Measurements from ENCODE around the gene DNAJC7.

Gene DNAJC7, protein sequence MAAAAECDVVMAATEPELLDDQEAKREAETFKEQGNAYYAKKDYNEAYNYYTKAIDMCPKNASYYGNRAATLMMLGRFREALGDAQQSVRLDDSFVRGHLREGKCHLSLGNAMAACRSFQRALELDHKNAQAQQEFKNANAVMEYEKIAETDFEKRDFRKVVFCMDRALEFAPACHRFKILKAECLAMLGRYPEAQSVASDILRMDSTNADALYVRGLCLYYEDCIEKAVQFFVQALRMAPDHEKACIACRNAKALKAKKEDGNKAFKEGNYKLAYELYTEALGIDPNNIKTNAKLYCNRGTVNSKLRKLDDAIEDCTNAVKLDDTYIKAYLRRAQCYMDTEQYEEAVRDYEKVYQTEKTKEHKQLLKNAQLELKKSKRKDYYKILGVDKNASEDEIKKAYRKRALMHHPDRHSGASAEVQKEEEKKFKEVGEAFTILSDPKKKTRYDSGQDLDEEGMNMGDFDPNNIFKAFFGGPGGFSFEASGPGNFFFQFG

DNA sequence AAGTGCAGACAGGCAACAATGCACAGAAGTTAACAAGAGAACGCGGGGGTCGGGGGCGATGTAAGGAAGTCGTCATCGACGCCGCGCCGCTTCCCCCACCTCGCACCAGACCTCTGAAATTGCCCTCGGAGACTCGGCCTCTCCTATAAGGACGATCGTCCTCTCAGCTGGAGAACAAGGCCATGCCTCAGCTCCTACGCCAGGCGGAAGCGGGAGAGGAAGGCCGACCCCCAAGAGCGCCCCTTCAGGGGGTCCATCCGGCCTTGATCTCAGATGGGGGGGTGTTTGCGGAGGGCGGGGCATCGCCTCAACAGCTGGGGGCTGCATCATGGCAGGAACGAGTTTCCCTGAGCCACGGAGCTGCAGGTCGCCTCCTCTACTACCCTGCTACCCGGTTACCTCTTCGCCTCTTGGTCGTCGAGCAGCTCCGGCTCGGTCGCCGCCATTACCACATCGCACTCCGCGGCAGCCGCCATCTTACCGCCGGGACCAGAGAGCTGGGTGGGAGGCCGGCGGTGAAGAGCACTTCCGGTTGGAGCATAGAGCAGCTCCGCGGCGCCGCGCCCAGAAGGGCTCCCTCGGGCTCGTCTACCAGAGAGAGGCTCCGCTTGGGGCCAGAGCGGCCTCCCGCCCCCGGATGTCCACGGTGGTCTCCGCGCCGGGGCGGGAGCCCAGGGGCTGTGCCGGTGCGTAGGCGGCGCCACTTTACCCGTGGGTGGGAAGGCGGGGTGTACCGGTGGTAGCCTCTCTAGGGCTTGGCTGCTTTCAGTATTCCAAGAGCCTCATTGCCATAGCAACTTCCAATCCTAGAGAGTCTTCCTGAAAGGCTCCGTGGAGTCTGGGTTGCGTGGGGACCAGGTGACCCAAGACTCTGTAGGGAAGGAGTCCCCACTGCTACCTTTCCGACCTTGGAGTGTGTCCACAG, at the start of gene DNAJC7:
Gene DNAJC7, minus strand, starts transcription at position 499 of the 925 bp plus-strand sequence. Its CDS starts 23 bp downstream, at position 476.
- Histone ChIP-seq H4K20me1 (ENCODE audit: low read depth, low read length) (no peaks in the 10 kb centered on the region), H3F3A (ENCODE audit: insufficient read depth) (0 out of 2 replicates have a peak, but pooled peaks cover 3% of the 10 kb centered on the region), H3K9ac (ENCODE audit: low read length) (peak within 1 kb of the TSS; percentile 97), H3K36me3 (ENCODE audit: low read length) (no peaks in the 10 kb centered on the region), H3K27me3 (ENCODE audit: low read length) (no peaks in the 10 kb centered on the region), H2AFZ (ENCODE audit: low read depth, low read length, severe bottlenecking) (peak within 1 kb of the TSS; percentile 87), H3K4me3 (ENCODE audit: insufficient read depth, low read length, poor library complexity, severe bottlenecking) (peak within 1 kb of the TSS; percentile 90), H3K9me3 (ENCODE audit: insufficient read depth, low read length) (no peaks in the 10 kb centered on the region), H3K27ac (ENCODE audit: low read depth, low read length) (peak within 1 kb of the TSS; percentile 65), H3K9me2 (replicated peaks; ENCODE audit: insufficient read depth, low read length) (no peaks in the 10 kb centered on the region), H3K4me2 (ENCODE audit: low read depth, low read length, poor library complexity, severe bottlenecking) (peak within 1 kb of the TSS; percentile 76), H3K79me2 (ENCODE audit: insufficient read depth, low read length) (peaks cover 61% of the 10 kb centered on the region)
- no peak for TF ChIP-seq EZH2phosphoT487 (conservative IDR thresholded peaks at IDR 0.05; ENCODE audit: low read length)
- TF ChIP-seq, protein P1, sequence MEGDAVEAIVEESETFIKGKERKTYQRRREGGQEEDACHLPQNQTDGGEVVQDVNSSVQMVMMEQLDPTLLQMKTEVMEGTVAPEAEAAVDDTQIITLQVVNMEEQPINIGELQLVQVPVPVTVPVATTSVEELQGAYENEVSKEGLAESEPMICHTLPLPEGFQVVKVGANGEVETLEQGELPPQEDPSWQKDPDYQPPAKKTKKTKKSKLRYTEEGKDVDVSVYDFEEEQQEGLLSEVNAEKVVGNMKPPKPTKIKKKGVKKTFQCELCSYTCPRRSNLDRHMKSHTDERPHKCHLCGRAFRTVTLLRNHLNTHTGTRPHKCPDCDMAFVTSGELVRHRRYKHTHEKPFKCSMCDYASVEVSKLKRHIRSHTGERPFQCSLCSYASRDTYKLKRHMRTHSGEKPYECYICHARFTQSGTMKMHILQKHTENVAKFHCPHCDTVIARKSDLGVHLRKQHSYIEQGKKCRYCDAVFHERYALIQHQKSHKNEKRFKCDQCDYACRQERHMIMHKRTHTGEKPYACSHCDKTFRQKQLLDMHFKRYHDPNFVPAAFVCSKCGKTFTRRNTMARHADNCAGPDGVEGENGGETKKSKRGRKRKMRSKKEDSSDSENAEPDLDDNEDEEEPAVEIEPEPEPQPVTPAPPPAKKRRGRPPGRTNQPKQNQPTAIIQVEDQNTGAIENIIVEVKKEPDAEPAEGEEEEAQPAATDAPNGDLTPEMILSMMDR (IDR thresholded peaks at IDR 0.05; ENCODE audit: insufficient read depth, low read length, poor library complexity, severe bottlenecking) = no peak

DNA sequence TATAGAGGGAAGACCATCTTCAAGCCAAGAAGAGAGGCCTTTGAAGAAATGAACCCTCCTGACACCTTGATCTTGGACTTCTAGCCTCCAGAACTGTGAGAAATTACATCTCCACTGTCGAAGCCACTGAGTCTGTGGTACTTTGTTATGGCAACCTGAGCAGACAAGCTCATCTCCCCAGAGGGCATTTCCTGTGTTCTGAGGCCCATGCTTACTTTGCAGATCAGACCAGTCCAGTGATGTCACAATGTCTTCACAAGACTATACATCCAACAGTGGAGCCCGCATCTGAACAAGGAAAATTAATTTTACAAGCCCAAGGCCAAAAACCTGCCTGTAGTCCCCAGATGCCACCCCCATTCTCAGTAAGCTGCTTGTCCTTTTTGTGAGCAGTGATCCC, 48.0 kb upstream of the DNAJC7 start:
- H3K4me2 ChIP-seq (ENCODE audit: low read depth, low read length, poor library complexity, severe bottlenecking) = no peak overlapping the region
- H3K9me2 ChIP-seq (replicated peaks; ENCODE audit: insufficient read depth, low read length) = no peaks in the 10 kb centered on the region
- H3K9me3 ChIP-seq (ENCODE audit: insufficient read depth, low read length) = no peaks in the 10 kb centered on the region
- no peak overlapping the region for H2AFZ ChIP-seq (ENCODE audit: low read depth, low read length, severe bottlenecking)
- H3K4me3 ChIP-seq (ENCODE audit: insufficient read depth, low read length, poor library complexity, severe bottlenecking) = no peak overlapping the region
- H3K9ac ChIP-seq (ENCODE audit: low read length) = no peak overlapping the region
- no peaks in the 10 kb centered on the region for H3K79me2 ChIP-seq (ENCODE audit: insufficient read depth, low read length)
- no peaks in the 10 kb centered on the region for H4K20me1 ChIP-seq (ENCODE audit: low read depth, low read length)
- H3K36me3 ChIP-seq (ENCODE audit: low read length) = no peaks in the 10 kb centered on the region
- no peaks in the 10 kb centered on the region for H3F3A ChIP-seq (ENCODE audit: insufficient read depth)
- H3K27ac ChIP-seq (ENCODE audit: low read depth, low read length) = no peak overlapping the region
- TF ChIP-seq, protein P1 (IDR thresholded peaks at IDR 0.05; ENCODE audit: insufficient read depth, low read length, poor library complexity, severe bottlenecking) = no peak
- TF ChIP-seq EZH2phosphoT487 (conservative IDR thresholded peaks at IDR 0.05; ENCODE audit: low read length) = no peak
- no peaks in the 10 kb centered on the region for H3K27me3 ChIP-seq (ENCODE audit: low read length)

DNA sequence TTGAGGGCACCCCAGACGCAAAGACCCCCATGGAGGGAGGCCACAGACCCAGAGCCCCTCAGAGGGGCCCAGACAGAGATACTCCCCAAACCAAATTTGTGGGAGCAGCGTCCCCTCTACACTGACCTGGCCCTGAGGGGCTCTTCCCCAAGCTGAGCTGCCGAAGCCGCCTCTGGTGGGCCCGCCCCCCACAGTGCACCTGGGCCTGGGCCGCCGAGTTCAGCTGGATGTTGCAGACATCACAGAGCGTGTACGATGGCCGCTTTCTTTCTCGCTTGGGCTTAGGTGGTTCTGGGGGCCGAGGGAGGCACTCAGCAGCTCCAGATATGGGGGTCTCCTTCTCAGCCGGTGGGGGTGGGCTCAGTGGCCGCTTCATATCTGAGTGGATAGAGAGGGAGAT, 45.4 kb upstream of the DNAJC7 start:
- Histone ChIP-seq H3K27ac (ENCODE audit: low read depth, low read length) (no peak overlapping the region), H3K36me3 (ENCODE audit: low read length) (no peaks in the 10 kb centered on the region), H3K9me2 (replicated peaks; ENCODE audit: insufficient read depth, low read length) (no peaks in the 10 kb centered on the region), H3K27me3 (ENCODE audit: low read length) (no peaks in the 10 kb centered on the region), H3K79me2 (ENCODE audit: insufficient read depth, low read length) (no peaks in the 10 kb centered on the region), H3F3A (ENCODE audit: insufficient read depth) (no peaks in the 10 kb centered on the region), H4K20me1 (ENCODE audit: low read depth, low read length) (no peaks in the 10 kb centered on the region), H3K9me3 (ENCODE audit: insufficient read depth, low read length) (no peaks in the 10 kb centered on the region), H3K4me3 (ENCODE audit: insufficient read depth, low read length, poor library complexity, severe bottlenecking) (no peak overlapping the region), H3K9ac (ENCODE audit: low read length) (no peak overlapping the region), H2AFZ (ENCODE audit: low read depth, low read length, severe bottlenecking) (no peak overlapping the region), H3K4me2 (ENCODE audit: low read depth, low read length, poor library complexity, severe bottlenecking) (no peak overlapping the region)
- no peak for TF ChIP-seq EZH2phosphoT487 (conservative IDR thresholded peaks at IDR 0.05; ENCODE audit: low read length)
- TF ChIP-seq, protein P1 (IDR thresholded peaks at IDR 0.05; ENCODE audit: insufficient read depth, low read length, poor library complexity, severe bottlenecking) = no peak
